Right ventricle myocardium inferior (tissue), 1 donor: ENCODE results near the gene PPP2R5C. TPM values are rescaled to one million over a fixed set of nuclear protein-coding genes. Genes with fewer than 3 reads are reported as not detected.

Source experiments
- total RNA-seq: library from RNA; stranded (reverse); fragmentation: NEBNext Ultra II Directional; extraction: Animal tissue kit (Norgen Biotek cat#: 25700); gene quantifications from one replicate; pipeline ENCODE4 v1.2.1, GENCODE V29; 2021
- donor health status: DM: no; HTN: yes; CAD: no; lungs with severe emphysema.

The PPP2R5C gene
- total RNA-seq, 1 donor from 2014 or later = 199 TPM

Other genes with a start within 250 kb of the PPP2R5C start
- 0.24 TPM for gene DIO3, start 200.2 kb upstream of the PPP2R5C start, total RNA-seq
- gene DYNC1H1, start 202.9 kb downstream of the PPP2R5C start, total RNA-seq = 348 TPM